Gastrocnemius medialis (tissue), 4 donors: ENCODE measurements around the gene VTI1A.

ENCODE experiments used
- CTCF ChIP-seq, 5 experiments: fragments of 450-650 bp in 3 of 5; fragments of 200-600 bp in 2 of 5; sonication (generic) in 2 of 5; IDR thresholded peaks in 4 of 5; conservative IDR thresholded peaks in 1 of 5; 1 replicate in 4 of 5; 2 replicates in 1 of 5; pipeline ENCODE4 v1.5.1; 2016 to 2019; ENCODE audit warnings: antibody characterized with exemption in 5 of 5, mild to moderate bottlenecking in 3 of 5, moderate library complexity in 3 of 5
- POLR2A ChIP-seq, 2 donors: fragments of 450-650 bp; IDR thresholded peaks; one replicate each; pipeline ENCODE4 v1.6.1; 2017; ENCODE audit warnings: antibody characterized with exemption in 2 of 2, mild to moderate bottlenecking in 2 of 2, moderate library complexity in 2 of 2

- no peak for TF ChIP-seq CTCF (IDR thresholded peaks at IDR 0.05 in 4 of 5, conservative IDR thresholded peaks at IDR 0.05 in 1 of 5)
- TF ChIP-seq POLR2A (IDR thresholded peaks at IDR 0.05), result no peak
Measured at GRCh38 chr10:112507988-112508387, 61.0 kb downstream of the VTI1A start.
